ENCODE measurements around the gene DNAI4.
"Not testable (repeated sequence)": the region's sequence is repeated elsewhere in the genome, so short reads cannot be mapped to it uniquely, and the experiment has no call there.

DNAI4 gene

GRCh38 chr1:66927528-66927927 lies 2.9 kb upstream of the DNAI4 start:
- peak; percentile 17 for DNase-seq

DNA sequence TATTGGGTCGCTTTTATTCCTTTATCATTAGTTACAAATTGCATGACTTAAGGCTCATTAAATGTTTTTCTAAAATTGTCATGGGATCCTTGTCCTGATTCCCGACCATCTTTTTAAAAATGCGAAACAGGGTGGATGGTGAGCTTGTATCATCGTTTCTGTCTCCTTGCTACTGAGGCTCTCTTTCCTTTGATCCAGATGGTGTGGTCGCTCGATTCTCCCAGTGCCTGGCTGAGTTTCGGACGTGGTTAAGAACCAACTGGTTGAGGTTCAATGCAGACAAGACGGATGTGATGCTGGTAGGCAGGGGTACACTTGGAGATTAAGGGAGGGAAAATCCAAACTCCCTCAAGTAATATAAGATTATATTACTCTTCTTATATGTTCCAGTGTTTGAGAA lies 1.3 kb upstream of the DNAI4 start:
- peak; percentile 15 for DNase-seq

- no peak for DNase-seq
Measured at GRCh38 chr1:66925558-66925910, 878 bp upstream of the DNAI4 start.

- DNase-seq, result no peak
Measured at GRCh38 chr1:66920543-66920942, 4.1 kb downstream of the DNAI4 start.

- no peak for DNase-seq
Measured at GRCh38 chr1:66919828-66920227, 4.8 kb downstream of the DNAI4 start.

DNA sequence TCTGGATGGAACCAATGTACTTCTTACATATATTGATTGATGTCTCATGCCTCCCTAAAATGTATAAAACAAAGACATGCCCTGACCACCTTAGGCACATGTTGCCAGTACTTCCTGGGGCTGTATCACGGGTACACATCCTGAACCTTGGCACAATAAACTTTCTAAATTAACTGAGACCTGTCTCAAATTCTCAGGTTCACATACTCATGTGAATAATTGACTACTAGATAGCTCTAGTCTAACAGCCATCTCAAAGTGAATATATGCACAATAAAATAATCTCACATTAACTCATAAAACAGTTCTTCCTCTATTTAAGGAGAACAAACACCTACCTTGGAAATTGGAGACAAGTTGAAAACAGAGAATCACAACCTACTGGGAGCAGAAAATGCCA lies 5.6 kb downstream of the DNAI4 start:
- DNase-seq, result no peak

DNA sequence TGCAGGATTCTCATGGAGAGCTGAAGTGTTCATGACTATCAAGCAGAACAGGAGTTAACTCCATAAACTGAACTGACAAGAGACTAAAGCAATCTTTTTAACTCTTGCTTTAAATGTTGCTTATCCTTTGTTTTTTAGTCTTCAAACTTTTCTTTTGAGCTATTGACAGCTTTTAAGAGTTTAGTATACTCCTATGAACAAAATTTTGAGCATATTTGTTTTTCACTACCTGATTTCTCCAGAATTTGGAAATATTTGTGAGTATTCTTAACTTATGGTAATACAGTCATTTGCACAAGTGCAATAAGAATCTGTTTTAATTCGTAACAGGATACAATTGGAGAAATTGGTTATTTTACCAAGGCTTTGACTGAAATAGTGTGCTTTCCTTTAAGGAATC lies 7.2 kb downstream of the DNAI4 start:
- DNase-seq, result peak; percentile 30

- peak; percentile 92 for DNase-seq
Measured at GRCh38 chr1:66916320-66916719, 8.3 kb downstream of the DNAI4 start.

DNA sequence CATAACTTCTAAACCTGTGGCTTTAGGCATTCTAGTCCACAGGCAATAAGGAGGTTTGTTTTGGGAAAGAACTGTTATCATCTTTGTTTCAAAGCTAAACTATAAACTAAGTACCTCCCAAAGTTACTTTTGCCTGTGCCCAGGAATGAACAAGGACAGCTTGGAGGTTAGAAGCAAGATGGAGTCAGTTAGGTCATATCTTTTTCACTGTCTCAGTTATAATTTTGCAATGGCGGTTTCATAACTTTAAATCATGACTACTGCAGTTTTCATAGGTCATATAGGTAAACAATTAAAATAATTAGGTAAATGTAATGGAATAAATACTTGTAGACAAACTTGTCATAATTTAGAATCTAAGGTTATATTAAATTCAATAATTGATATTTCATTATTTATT lies 9.5 kb downstream of the DNAI4 start:
- DNase-seq, result not testable (repeated sequence)

DNA sequence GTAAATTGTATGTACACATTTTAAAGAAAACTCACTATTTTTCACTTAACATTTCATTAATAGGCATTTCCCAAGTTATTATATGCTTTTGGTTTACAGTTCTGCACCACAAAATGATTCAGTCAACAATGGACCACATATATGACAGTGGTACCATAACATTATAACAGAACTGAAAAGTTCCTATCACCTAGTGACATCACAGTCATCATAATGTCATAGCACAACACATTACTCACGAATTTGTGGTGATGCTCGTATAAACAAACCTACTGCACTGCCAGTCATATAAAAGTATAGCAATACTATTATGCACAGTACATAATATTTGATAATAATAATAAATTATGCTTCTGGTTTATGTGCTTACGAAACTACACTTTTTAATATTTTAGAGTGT lies 30.9 kb downstream of the DNAI4 start:
- DNase-seq, result no peak

GRCh38 chr1:66890621-66891020 lies 34.0 kb downstream of the DNAI4 start:
- DNase-seq, result no peak

- DNase-seq, result no peak
Measured at GRCh38 chr1:66889030-66889429, 35.6 kb downstream of the DNAI4 start.

DNA sequence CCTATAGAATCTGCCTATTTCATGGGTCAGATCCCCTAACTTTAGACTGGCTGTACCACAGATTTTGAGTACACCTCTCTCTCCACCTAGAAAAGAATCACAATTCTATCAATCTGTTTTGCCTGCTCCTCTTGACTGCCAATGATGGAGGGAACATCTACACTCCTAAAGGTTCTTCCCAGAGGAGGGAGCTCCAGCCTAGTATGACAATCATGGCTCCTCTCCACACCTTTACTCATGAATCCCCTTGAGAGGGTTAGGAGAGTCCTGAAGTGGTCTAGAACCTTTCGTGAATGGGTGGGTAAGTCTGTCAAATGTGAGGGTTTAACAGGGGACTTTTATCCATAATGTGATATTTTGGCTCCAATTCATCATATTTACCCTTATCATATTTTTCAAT lies 48.0 kb downstream of the DNAI4 start:
- no peak for DNase-seq

GRCh38 chr1:66873111-66873510 lies 51.5 kb downstream of the DNAI4 start:
- DNase-seq, result no peak

- DNase-seq, result not testable (repeated sequence)
Measured at GRCh38 chr1:66872024-66872423, 52.6 kb downstream of the DNAI4 start.

DNA sequence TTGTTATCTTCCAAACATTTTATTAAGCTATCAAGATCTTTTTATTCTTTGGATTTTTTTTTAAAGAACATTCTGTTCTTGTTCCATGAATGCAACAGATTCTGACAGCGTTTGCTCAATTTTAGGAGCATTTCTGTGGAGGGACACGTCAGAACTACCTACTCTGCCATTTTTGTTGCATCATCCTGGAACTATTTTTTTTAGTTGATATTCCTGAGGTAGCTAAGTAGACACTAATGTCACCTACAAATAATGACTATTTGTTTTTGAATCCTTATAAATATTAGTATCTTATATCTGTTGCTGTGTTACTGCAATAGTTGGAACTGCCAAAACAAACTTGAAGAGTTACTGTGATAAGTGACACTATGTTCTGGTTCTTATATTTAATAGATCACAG lies 57.2 kb downstream of the DNAI4 start:
- DNase-seq, result no peak

DNA sequence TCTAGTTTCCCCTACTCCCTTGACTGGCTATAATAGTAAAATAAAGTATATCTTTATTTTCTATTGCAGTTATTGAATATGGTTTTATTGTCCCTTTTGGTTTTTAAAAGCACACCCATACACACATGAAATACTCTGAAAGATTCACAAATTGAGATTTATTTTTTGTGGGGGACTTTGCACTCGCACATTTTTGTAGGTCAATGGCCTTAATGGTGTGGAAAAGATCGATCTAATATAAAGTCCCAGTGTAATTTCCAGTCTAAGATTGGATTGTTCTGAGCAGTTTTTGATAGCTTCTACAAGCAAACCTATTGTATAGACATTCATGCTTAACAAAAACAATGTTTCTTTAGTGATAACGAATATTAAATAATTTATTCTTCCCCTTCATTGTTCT lies 64.1 kb downstream of the DNAI4 start:
- no peak for DNase-seq

DNA sequence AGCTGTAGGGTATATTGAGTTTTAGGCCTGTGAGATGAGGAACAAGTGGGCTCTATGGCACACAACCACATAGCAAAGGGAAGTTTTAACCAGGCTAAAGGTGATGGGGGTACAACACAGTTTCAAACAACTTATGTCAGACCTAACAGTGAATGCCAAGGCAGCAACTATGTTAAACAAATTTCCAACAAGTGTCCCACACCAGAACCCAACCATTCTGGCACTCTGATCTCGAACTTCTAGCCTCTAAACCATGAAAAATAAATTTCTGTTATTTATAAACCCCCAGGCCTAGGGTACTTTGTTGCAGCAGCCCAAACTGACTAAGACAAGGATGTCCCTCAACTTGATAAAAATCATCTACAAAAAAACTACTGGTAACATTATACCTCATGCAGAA lies 71.3 kb downstream of the DNAI4 start:
- no peak for DNase-seq

GRCh38 chr1:66852870-66853269 lies 71.8 kb downstream of the DNAI4 start:
- DNase-seq, result no peak

DNA sequence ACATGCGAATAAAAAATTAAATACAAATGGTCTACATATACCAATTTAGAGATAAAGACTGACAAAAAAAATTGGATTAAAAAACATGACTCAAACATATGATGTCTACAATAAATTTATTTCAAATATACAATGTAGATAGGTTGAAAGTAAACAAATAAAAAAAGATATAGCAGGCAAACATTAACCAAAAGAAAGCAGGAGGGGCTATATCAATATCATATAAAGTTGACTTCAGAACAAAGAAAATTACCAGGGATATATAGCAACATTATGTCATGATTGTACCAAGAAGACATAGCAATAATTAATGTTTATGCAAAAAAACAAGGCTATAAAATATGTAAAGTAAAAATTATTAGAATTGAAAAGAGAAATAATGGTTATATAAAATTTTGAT lies 73.7 kb downstream of the DNAI4 start:
- no peak for DNase-seq

DNA sequence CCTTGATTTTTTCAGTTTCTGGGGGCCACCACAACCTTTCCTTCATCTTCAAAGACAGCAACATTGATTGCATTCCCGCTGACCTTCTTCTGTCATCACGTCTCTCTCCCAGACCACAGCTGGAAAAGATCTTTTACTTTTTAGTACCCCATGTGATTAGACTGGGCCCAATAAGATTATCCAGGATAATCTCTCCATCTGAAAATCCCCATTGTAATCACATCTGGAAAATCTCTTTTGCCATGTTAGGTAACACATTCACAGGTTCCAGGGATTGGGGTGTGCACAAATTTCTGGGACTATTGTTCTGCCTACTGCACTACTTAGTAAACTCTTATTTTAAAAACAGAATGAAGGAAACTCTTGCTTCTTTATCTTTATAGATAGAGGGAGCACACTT lies 76.5 kb downstream of the DNAI4 start:
- no peak for DNase-seq

DNA sequence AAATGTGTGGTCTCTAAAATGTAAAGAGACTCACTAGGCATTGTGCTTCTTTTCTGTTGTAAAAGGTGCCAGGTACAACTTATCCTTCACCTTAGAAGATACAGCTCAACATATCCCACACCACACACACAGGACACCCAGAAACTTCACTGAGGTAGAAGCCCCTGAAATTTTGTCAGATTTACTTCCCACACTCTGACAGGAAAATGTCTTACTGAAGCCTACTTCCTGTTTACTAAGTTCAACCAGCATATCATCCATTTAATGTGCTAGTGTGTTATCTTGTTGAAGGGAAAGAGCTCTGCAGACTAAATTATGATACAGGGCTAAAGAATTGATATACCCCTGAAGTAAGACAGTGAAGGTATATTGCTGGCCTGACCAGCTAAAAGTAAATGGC lies 83.7 kb downstream of the DNAI4 start:
- DNase-seq, result peak; percentile 9

DNA sequence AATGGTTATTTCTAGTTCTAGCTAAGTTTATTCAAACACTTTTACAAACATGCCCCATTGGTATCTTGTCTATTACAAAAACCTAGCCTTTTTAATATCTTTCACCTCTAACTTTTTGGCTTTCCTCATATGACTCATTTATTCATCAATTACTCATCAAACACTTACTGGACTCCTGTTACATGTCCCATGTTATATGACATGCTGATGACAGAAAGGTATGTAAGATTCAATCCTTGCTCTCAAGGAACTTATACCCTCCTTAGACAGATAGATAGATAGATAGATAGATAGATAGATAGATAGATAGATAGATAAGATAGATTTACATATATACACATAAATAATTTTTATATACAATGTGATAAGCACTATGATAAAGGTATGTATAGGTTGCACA lies 89.7 kb downstream of the DNAI4 start:
- DNase-seq, result no peak

DNA sequence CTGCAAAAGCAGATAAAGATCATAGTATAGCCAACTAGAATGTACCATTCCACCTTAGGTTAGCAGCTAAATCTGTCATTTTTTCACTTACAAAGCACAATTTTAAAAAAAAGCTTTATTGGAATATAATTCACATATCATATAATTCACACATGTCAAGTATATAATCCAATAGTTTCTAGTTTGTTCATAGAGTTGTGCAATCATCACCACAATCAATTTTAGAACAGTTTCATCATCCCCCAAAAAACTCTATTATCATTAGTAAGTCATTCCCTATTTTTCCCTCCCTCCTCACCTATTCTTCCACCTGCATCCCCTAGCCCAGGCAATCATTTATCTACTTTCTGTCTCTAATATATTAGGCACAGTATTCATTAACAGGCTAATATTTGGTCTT lies 91.5 kb downstream of the DNAI4 start:
- no peak for DNase-seq

- no peak for DNase-seq
Measured at GRCh38 chr1:66831529-66832239, 93.0 kb downstream of the DNAI4 start.

- no peak for DNase-seq
Measured at GRCh38 chr1:66824771-66825170, 99.9 kb downstream of the DNAI4 start.
